NCI-H146 treated with DMSO at 0.1 percent for 48 hours (cell line): ENCODE results near the gene FXYD7.
"Not testable (repeated sequence)": the region's sequence is repeated elsewhere in the genome, so short reads cannot be mapped to it uniquely, and the experiment has no call there.

Source experiments
- DNase-seq: peaks from one replicate; lab custom pipeline; 2025; ENCODE audit not compliant: unreplicated experiment; lab: John Stamatoyannopoulos, UW

The FXYD7 gene

GRCh38 chr19:35142606-35143230 lies 337 bp upstream of the FXYD7 start:
- DNase-seq = no peak

GRCh38 chr19:35143818-35144217 lies 763 bp downstream of the FXYD7 start:
- no peak for DNase-seq

GRCh38 chr19:35144259-35144599 lies 1.2 kb downstream of the FXYD7 start:
- no peak for DNase-seq

GRCh38 chr19:35144600-35145436 lies 1.8 kb downstream of the FXYD7 start:
- DNase-seq = no peak

- DNase-seq = no peak
Measured at GRCh38 chr19:35146746-35147459, 3.8 kb downstream of the FXYD7 start.

- no peak for DNase-seq
Measured at GRCh38 chr19:35149463-35149862, 6.4 kb downstream of the FXYD7 start.

GRCh38 chr19:35150445-35150844 lies 7.4 kb downstream of the FXYD7 start:
- no peak for DNase-seq

GRCh38 chr19:35151273-35152065 lies 8.4 kb downstream of the FXYD7 start:
- no peak for DNase-seq

- not testable (repeated sequence) for DNase-seq
Measured at GRCh38 chr19:35153129-35153522, 10.1 kb downstream of the FXYD7 start.

- DNase-seq = no peak
Measured at GRCh38 chr19:35153701-35154524, 10.9 kb downstream of the FXYD7 start.

GRCh38 chr19:35154525-35155406 lies 11.7 kb downstream of the FXYD7 start, which contains the start of gene FXYD5:
Gene FXYD5, plus strand, starts transcription at chr19:35154735. Its CDS starts 816 bp downstream, at chr19:35155551.
- DNase-seq = no peak

- no peak for DNase-seq
Measured at GRCh38 chr19:35155441-35155840, 12.4 kb downstream of the FXYD7 start.

GRCh38 chr19:35155981-35156672 lies 13.1 kb downstream of the FXYD7 start:
- peak; percentile 22 for DNase-seq

- no peak for DNase-seq
Measured at GRCh38 chr19:35156673-35157014, 13.6 kb downstream of the FXYD7 start.

GRCh38 chr19:35157431-35157830 lies 14.4 kb downstream of the FXYD7 start:
- no peak for DNase-seq

- DNase-seq = no peak
Measured at GRCh38 chr19:35159606-35160005, 16.6 kb downstream of the FXYD7 start.

GRCh38 chr19:35160629-35161433 lies 17.8 kb downstream of the FXYD7 start:
- no peak for DNase-seq

- DNase-seq = no peak
Measured at GRCh38 chr19:35161434-35161743, 18.3 kb downstream of the FXYD7 start.
